Stimulated activated CD8-positive, alpha-beta memory T cell treated with anti-CD3 and anti-CD28 coated beads, Interleukin-7, amount 100 ng/mL, for 4 hours (primary cell): Measurements from ENCODE around the gene PPFIA1.
"Not testable (repeated sequence)": the region's sequence is repeated elsewhere in the genome, so short reads cannot be mapped to it uniquely, and the experiment has no call there.

Experiments
- DNase-seq, 2 donors: peaks; one replicate each; pipeline ENCODE4 v3.0.0-alpha.2; 2020; ENCODE audit warnings: low read depth in 2 of 2

Gene PPFIA1

DNA sequence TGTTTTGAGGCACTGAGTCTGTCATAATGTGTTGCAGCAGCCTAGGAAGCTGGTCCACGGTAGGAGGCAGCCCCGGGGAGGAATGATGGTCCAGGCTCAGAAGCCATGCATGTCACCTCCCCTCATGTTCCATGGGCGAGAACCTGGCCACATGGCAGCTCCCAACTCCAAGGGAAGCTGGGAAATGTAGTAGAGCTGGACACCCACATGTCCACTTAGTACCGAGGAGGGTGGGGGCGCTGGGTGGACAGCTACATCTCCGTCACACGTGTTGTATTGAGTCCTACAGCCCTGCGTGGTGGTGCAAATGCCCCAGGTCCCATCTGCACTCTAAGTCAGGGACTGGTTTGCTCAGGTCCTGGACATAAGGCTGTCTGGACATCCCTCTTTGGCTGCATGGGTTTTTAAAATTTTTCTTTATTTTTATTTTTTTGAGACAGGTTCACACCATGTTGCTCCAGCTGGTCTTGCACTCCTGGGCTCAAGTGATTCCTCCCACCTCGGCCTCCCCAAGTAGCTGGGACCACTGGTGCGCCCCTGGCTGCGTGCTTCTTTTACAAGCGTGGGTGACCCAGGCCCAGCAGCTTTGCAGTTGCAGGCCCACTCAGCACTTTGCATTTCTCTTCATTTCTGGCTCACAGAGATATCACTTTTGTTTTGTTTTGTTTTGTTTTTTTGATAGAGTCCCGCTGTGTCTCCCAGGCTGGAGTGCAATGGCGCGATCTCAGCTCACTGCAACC lies 123.9 kb downstream of the PPFIA1 start:
- no peak for DNase-seq

DNA sequence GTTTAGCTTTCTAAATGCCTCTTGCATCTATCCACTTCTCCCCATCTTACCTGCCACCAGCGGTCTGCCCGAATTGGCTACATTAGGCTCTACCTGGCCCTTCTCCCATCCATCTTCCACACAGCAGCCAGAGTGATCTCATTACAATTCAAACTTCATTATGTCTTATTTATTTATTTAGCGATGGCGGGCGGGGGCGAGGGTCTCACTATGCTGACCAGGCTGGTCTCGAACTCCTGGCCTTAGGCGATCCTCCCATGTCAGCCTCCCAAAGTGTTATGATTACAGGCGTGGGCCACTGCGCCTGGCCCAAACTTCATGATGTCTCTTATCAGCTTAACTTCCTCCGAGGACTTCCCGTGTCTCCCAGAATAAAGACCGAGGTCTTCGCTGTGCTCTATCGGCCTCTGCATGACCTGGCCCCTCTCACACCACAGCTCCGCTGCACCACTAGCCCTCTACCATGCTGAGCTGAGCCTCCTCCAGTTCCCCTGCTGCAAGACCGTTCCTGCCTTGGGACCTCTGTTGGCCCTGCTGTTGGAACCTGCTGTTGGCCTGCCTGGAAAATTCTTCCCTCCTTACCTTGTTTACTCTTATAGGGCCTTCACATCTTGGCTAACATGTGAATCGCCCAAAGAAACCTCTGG lies 127.0 kb downstream of the PPFIA1 start:
- DNase-seq, result no peak

DNA sequence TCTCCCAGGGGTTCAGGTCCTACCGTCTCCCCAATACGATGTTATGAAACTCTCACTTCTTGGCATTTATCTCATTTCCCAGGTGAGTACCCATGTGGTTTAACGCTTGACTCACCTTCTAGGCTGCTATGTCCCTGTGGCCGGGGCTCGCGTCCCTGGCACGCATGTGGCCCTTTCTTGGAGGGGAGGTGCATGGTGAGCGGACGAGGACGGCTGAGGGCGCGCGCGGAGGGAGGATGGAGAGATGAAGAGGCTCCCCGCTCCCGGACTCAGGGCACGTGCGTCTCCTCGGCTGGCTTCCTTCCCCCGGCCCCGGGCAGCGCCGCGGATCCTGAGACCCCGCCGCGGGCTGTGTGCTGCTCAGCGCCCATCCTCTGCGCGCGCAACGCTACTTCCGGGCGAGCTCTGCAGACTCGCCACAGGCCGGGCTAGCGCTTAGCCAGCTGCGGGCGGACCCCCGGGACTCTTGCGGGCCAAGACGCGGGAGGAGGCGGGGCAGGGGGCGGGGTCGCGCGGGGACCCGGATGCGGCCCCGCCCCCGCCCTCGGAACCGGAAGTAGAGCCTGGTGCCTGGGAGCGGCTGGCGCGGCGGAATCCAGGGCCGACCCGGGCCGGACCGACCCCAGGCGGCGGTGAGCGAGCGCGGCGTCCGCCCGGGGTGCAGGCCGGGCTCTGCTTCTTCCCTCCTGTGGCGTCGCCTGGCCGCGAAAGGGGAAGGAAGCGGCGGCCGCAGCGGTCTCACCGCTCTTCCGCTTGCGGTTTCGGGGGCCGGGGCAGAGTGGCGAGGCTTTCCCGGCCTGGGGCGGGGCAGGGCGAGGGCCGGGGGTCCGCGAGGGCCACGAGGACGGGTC lies 127.7 kb downstream of the PPFIA1 start, which contains the start of gene CTTN:
Gene CTTN (plus strand): TSS at position 547 of the 851 bp plus-strand sequence. CDS start 8,769 bp downstream, outside the sequence.
- DNase-seq, result peak; percentile 2 to 59

- DNase-seq, result no peak
Observed at GRCh38 chr11:70398834-70399680, 128.6 kb downstream of the PPFIA1 start.

DNA sequence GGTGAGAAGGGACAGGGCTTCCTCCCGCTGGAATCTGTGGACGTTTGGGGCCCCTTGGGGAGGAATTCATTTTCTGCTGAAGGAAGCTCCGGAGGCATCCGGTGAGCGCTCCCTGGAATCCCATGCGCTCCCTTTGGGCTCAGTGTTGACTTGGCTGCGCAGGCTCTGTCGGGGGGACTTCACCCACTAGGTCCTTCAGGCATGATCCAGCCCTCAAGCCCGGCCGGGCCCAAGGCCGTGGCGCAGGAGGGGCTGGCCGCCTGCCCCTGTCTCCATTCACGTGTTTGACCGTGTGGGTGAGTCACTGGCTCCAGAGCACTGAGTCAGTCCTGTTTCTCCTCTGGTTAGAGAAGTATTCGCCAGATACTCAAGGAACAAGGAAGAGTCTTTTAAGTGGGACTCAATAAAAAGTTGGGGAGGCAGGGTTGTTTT lies 129.2 kb downstream of the PPFIA1 start:
- DNase-seq, result no peak

GRCh38 chr11:70400643-70401042 lies 130.2 kb downstream of the PPFIA1 start:
- no peak for DNase-seq

DNA sequence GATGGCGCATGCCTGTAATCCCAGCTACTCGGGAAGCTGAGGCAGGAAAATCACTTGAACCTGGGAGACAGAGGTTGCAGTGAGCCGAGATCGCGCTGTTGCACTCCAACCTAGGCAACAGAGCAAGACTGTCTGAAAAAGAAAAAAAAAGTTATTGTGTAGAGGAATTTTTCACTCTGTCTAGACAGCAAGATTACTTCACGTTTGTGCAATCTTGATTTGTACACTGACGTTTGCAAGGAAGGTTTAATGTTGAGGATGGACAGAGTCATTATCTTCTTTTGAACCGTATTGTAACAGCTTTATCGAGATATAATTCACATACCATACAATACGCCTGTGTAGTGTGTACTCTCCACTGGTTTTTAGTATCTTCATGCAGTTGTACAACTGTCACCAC lies 131.5 kb downstream of the PPFIA1 start:
- no peak for DNase-seq

DNA sequence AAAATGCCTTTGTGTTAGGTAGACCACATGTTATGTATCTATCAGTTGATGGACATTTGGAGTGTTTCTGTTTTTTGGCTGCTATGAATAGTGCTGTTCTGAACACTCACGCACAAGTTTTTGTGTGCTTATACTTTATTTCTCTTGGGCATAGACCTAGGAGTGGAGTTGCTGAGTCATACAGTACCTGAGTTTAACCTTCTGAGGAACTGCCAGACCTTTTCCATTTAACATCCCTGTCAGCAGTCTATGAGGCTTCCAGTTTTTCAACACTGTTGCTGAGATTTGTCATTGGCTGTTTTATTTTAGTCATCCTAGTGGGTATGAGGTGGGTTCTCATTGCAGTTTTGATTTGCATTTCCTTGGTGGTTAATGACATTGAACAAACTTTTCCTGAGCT lies 132.2 kb downstream of the PPFIA1 start:
- DNase-seq, result no peak

- DNase-seq, result no peak
Observed at GRCh38 chr11:70404244-70404643, 133.8 kb downstream of the PPFIA1 start.

GRCh38 chr11:70405679-70406395 lies 135.3 kb downstream of the PPFIA1 start:
- no peak for DNase-seq

- no peak for DNase-seq
Observed at GRCh38 chr11:70407121-70407520, 136.6 kb downstream of the PPFIA1 start.

DNA sequence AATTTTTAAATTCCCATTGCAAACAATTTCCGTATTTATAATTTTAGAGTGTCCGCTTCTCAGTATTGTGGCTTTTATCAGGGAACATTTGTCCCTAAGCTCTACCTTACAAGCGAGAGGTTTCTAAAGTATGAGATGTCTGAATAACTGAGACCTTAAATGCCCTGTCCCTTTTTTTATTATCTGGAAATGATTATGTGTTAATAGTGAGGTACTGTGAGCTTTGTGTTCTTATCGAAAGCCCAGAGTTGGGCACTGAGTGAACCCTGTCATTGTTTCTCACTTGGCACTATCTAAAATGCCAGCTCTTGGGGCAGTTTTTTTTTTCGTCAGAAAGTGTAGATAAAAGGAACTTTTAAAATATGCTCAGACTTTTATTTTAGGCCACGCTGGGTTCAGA lies 137.3 kb downstream of the PPFIA1 start:
- DNase-seq, result no peak

DNA sequence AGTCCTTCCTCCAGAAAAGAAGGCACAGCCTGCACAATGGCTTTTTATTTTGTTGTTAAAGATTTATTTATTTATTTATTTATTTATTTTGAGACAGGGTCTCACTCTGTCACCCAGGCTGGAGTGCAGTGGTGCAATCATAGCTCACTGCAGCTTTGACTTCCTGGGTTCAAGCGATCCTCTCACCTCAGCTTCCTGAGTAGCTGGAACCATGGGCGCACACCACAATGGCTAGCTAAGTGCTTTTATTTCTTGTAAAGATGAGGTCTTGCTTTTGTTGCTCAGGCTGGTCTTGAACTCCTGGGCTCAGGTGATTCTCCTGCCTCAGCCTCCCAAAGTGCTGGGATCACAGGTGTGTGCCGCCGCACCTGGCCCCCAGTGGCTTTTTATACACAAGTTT lies 137.8 kb downstream of the PPFIA1 start:
- not testable (repeated sequence) for DNase-seq

DNA sequence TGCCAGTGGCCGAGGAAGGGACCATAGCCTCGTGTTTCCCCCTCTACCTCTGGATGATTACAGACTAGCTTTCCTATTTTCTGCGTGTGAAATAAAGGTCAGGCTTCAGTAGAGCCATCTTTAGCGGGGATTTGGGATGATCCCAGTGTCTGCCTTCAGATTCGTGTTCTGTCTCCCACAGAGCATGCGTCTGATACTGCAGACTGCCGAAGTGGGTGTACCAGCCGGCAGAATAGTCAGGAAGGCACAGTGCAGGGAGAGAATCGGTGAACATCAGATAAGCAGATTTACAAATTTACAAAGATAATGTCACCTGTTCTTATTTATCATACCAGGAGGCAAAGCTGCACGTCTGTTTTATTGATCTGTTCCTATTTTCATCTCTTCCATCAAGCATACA lies 138.9 kb downstream of the PPFIA1 start:
- no peak for DNase-seq

- DNase-seq, result no peak
Observed at GRCh38 chr11:70409871-70410270, 139.4 kb downstream of the PPFIA1 start.

DNA sequence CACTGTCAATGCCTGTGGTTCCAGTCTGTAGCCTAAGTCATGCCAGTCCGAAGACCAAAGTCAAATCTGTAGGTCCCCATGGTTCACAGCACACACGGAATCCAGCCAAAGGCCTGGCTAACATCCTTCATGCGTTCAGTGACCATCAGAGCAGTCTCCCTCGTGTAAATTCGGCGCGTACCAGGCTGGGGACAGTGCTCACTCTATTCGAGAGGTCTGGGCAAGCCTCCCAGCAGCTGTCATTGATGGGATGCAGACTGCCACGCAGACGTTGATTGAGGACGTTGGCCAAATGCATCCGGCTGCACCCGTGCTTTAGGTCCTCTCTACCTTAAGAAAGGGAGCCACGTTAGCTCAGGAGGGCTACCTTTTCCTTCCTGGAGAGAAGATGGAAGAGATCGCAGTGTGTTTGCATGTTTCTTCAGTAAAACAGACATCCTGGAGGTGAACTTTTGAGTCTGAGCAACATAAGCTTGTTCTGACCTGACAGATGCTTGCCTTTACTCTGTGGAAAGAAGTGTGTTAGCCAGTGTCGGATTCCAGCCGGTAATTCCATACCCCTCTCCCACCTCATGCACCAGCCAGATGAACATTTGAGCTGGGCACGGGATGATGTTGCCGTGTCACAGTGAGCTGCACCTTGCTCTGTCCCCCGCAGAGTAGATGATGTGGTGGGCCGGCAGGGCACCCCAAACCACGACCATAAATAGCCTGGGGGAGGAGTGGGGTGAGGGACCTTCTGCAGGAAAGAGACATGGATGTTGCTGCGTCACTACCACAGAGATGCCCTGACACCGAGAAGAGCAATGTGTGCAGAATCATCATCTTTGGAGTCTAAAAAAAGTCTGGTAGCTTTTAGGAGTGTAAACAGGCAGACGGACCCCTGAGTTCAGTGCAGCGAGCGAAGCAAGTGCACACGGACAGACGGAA lies 140.1 kb downstream of the PPFIA1 start:
- no peak for DNase-seq

GRCh38 chr11:70411713-70412452 lies 141.4 kb downstream of the PPFIA1 start:
- no peak for DNase-seq

- no peak for DNase-seq
Observed at GRCh38 chr11:70413151-70413550, 142.7 kb downstream of the PPFIA1 start.
